Keratinocyte (primary cell): Measurements from ENCODE around the gene SERGEF. TPM values are rescaled to one million over a fixed set of nuclear protein-coding genes. Genes with fewer than 3 reads are reported as not detected.

Experiments
- DNase-seq: peaks from one replicate; pipeline ENCODE4 v3.0.0-alpha.2; 2011; ENCODE audit warnings: low read depth, missing footprints, low spot score
- FAIRE-seq: peaks from 2 replicates; lab custom pipeline; 2011; peaks lifted over from hg19 to GRCh38; lab: Jason Lieb, UNC
- H2AFZ ChIP-seq: 2 replicates; pipeline ENCODE4 v1.6.0; 2012; ENCODE audit warnings: low read length, control low read depth, inconsistent platforms; ENCODE audit not compliant: control insufficient read depth
- H3K27ac ChIP-seq: 2 replicates; pipeline ENCODE4 v1.5.1; 2011; ENCODE audit warnings: low read length; ENCODE audit not compliant: control insufficient read depth, insufficient read depth
- H3K27me3 ChIP-seq: 3 replicates; pipeline ENCODE4 v1.6.0; 2011; ENCODE audit warnings: low read length; ENCODE audit not compliant: control insufficient read depth, insufficient read depth; ENCODE audit errors: extremely low read depth
- H3K36me3 ChIP-seq, 2 experiments: 2 replicates in 1 of 2; 3 replicates in 1 of 2; pipeline ENCODE4 v1.5.1; 2011; ENCODE audit warnings: low read length in 2 of 2, mild to moderate bottlenecking in 1 of 2; ENCODE audit not compliant: control insufficient read depth in 2 of 2, insufficient read depth in 2 of 2; ENCODE audit errors: extremely low read depth in 1 of 2
- H3K4me1 ChIP-seq: 3 replicates; pipeline ENCODE4 v1.5.1; 2011; ENCODE audit warnings: low read length; ENCODE audit not compliant: control insufficient read depth, insufficient read depth; ENCODE audit errors: extremely low read depth
- H3K4me2 ChIP-seq: 3 replicates; pipeline ENCODE4 v1.6.0; 2011; ENCODE audit warnings: low read depth, low read length; ENCODE audit not compliant: control insufficient read depth, insufficient read depth; ENCODE audit errors: extremely low read depth
- H3K4me3 ChIP-seq, 3 experiments: fragments of 200-600 bp in 1 of 3; sonication (generic) in 1 of 3; 2 replicates in 2 of 3; 3 replicates in 1 of 3; pipeline ENCODE4 v1.5.1; 2011 to 2016; ENCODE audit warnings: low read length in 3 of 3, mild to moderate bottlenecking in 3 of 3, control low read depth in 2 of 3, inconsistent platforms in 1 of 3, low read depth in 1 of 3, mixed read lengths in 1 of 3, mixed run types in 1 of 3, moderate library complexity in 1 of 3; ENCODE audit not compliant: control insufficient read depth in 2 of 3, insufficient read depth in 2 of 3; ENCODE audit errors: extremely low read depth in 1 of 3
- H3K79me2 ChIP-seq: 2 replicates; pipeline ENCODE4 v1.6.0; 2012; ENCODE audit warnings: low read length; ENCODE audit not compliant: control insufficient read depth, insufficient read depth
- H3K9ac ChIP-seq: 3 replicates; pipeline ENCODE4 v1.6.0; 2011; ENCODE audit warnings: low read length; ENCODE audit not compliant: control insufficient read depth, insufficient read depth; ENCODE audit errors: extremely low read depth
- H3K9me1 ChIP-seq: 3 replicates; pipeline ENCODE4 v1.6.0; 2011; ENCODE audit warnings: low read length; ENCODE audit not compliant: control insufficient read depth, insufficient read depth; ENCODE audit errors: extremely low read depth
- H3K9me3 ChIP-seq: 2 replicates; pipeline ENCODE4 v1.5.1; 2012; ENCODE audit warnings: low read depth, low read length; ENCODE audit not compliant: control insufficient read depth
- H4K20me1 ChIP-seq: 3 replicates; pipeline ENCODE4 v1.6.0; 2011; ENCODE audit warnings: low read length; ENCODE audit not compliant: control insufficient read depth, insufficient read depth; ENCODE audit errors: extremely low read depth
- CTCF ChIP-seq, 3 experiments: IDR thresholded peaks in 1 of 3; conservative IDR thresholded peaks in 1 of 3; optimal IDR thresholded peaks in 1 of 3; 2 replicates in 2 of 3; 3 replicates in 1 of 3; pipeline versions ENCODE3 to v1.5.1; 2011; ENCODE audit warnings: low read length in 3 of 3, mild to moderate bottlenecking in 3 of 3, moderate library complexity in 2 of 3, control low read depth in 1 of 3, inconsistent platforms in 1 of 3; ENCODE audit not compliant: insufficient read depth in 2 of 3; ENCODE audit errors: extremely low read depth in 1 of 3
- EZH2 ChIP-seq: IDR thresholded peaks from one replicate; pipeline ENCODE4 v1.6.1; 2012; ENCODE audit warnings: inconsistent platforms, mild to moderate bottlenecking, low read length, moderate library complexity
- dilution Hi-C: fragments of 300-500 bp; cut with MboI; formaldehyde crosslinking; loops from one replicate; pipeline ENCODE4 v1.7.0; 2020; ENCODE audit warnings: low sequenced_read_pairs; ENCODE audit not compliant: extremely low pct_ligation_motif_present
- polyA plus RNA-seq, 5 experiments: library from polyadenylated mRNA; depleted of rRNA in 3 of 5; stranded (reverse) in 3 of 5; stranded (forward) in 1 of 5; unstranded in 1 of 5; fragments of >200 nt; gene quantifications; 1 replicate in 1 of 5; 2 replicates in 3 of 5; 3 replicates in 1 of 5; pipeline versions ENCODE4 v1.2.1 to v1.2.3, GENCODE V29; 2011 to 2012; ENCODE audit warnings: missing spikeins in 2 of 5, low read depth in 1 of 5, low replicate concordance in 1 of 5

The SERGEF gene
- polyA plus RNA-seq, 1 donor (not counting 4 experiments of a cell fraction or from before 2014, with no cell fraction given), result 15.6 TPM

GRCh38 chr11:17788084-17788483 is 224.8 kb downstream of the SERGEF start:
- Histone ChIP-seq H3K27ac (no peak overlapping the region), H3K9ac (no peak overlapping the region), H3K36me3 (no peaks in the 10 kb centered on the region), H3K4me3 (no peak overlapping the region), H3K79me2 (no peaks in the 10 kb centered on the region), H3K9me1 (no peaks in the 10 kb centered on the region), H4K20me1 (no peaks in the 10 kb centered on the region), H3K4me1 (peaks cover 18% of the 10 kb centered on the region), H3K27me3 (no peaks in the 10 kb centered on the region), H2AFZ (no peak overlapping the region), H3K9me3 (no peaks in the 10 kb centered on the region), H3K4me2 (no peak overlapping the region)
- DNase-seq (no peak), FAIRE-seq (no peak)
- dilution Hi-C loops, result no loop called here
- TF ChIP-seq EZH2 (no peak), CTCF (optimal IDR thresholded peaks at IDR 0.05 in 1 of 3, IDR thresholded peaks at IDR 0.05 in 1 of 3, conservative IDR thresholded peaks at IDR 0.05 in 1 of 3; ENCODE audit: extremely low read depth in 1 of 3, insufficient read depth in 2 of 3, low read length in 3 of 3) (no peak)

GRCh38 chr11:17786824-17787525 is 225.9 kb downstream of the SERGEF start:
- peaks cover 4% of the 10 kb centered on the region for H3K27me3 ChIP-seq
- TF ChIP-seq CTCF (optimal IDR thresholded peaks at IDR 0.05 in 1 of 3, IDR thresholded peaks at IDR 0.05 in 1 of 3, conservative IDR thresholded peaks at IDR 0.05 in 1 of 3; ENCODE audit: extremely low read depth in 1 of 3, insufficient read depth in 2 of 3, low read length in 3 of 3) (no peak), EZH2 (no peak)
- H3K9ac ChIP-seq, result no peak overlapping the region
- H3K4me1 ChIP-seq, result peaks cover 18% of the 10 kb centered on the region
- no peaks in the 10 kb centered on the region for H3K79me2 ChIP-seq
- H3K4me2 ChIP-seq, result peak overlapping the region; percentile 34
- H3K27ac ChIP-seq, result peak overlapping the region; percentile 42
- H3K9me1 ChIP-seq, result no peaks in the 10 kb centered on the region
- no peak overlapping the region for H2AFZ ChIP-seq
- H4K20me1 ChIP-seq, result no peaks in the 10 kb centered on the region
- H3K4me3 ChIP-seq, result no peak overlapping the region
- FAIRE-seq (no peak), DNase-seq (no peak)
- dilution Hi-C loops, result no loop called here
- no peaks in the 10 kb centered on the region for H3K36me3 ChIP-seq
- no peaks in the 10 kb centered on the region for H3K9me3 ChIP-seq
